CD4-positive, alpha-beta memory T cell (primary cell): ENCODE data around the gene SPN. TPM values are rescaled to one million over a fixed set of nuclear protein-coding genes. Genes with fewer than 3 reads are reported as not detected.
A peak's percentile ranks its signal among the peaks of the same experiment; 100 is the strongest.
"Not testable (repeated sequence)": the region's sequence is repeated elsewhere in the genome, so short reads cannot be mapped to it uniquely, and the experiment has no call there.

Experiments used
- CTCF ChIA-PET: fragments of 350-600 bp; sonication (Branson Sonifier 250); formaldehyde crosslinking; loops from one replicate; lab custom pipeline; 2021; ENCODE audit warnings: inconsistent platforms; ENCODE audit not compliant: partially characterized antibody; lab: Charles Lee
- POLR2A ChIA-PET: fragments of 350-600 bp; sonication (Branson Sonifier 250); formaldehyde crosslinking; loops from one replicate; lab custom pipeline; 2021; ENCODE audit not compliant: partially characterized antibody; lab: Charles Lee
- DNase-seq, 5 donors: peaks; one replicate each; pipeline versions ENCODE4 v3.0.0 to v3.0.0-alpha.2; 2020 to 2022; ENCODE audit warnings: mixed read lengths in 1 of 5
- H3K27ac ChIP-seq: one replicate; pipeline ENCODE4 v1.7.0; 2013; ENCODE audit warnings: low read depth, low read length
- H3K27me3 ChIP-seq: 2 replicates; pipeline ENCODE4 v1.7.0; 2013; ENCODE audit warnings: mild to moderate bottlenecking, low read length, moderate library complexity; ENCODE audit not compliant: insufficient read depth
- H3K36me3 ChIP-seq: 2 replicates; pipeline ENCODE4 v1.7.0; 2013; ENCODE audit warnings: mild to moderate bottlenecking, low read length, moderate library complexity; ENCODE audit not compliant: insufficient read depth
- H3K4me1 ChIP-seq: 2 replicates; pipeline ENCODE4 v1.7.0; 2013; ENCODE audit warnings: mild to moderate bottlenecking, low read length, moderate library complexity; ENCODE audit not compliant: insufficient read depth
- H3K4me3 ChIP-seq, 2 donors: one replicate each; pipeline ENCODE4 v1.7.0; 2013; ENCODE audit warnings: low read length in 2 of 2, mild to moderate bottlenecking in 1 of 2
- H3K9me3 ChIP-seq, 2 donors: one replicate each; pipeline ENCODE4 v1.7.0; 2013; ENCODE audit warnings: low read length in 2 of 2, control low read depth in 1 of 2; ENCODE audit not compliant: control insufficient read depth in 1 of 2
- H3K27ac Mint-ChIP-seq, 7 donors: one replicate each; pipeline ENCODE4 v1.8.0; 2020 to 2021; ENCODE audit warnings: mixed read lengths in 7 of 7, mild to moderate bottlenecking in 6 of 7, inconsistent platforms in 3 of 7, moderate library complexity in 3 of 7
- H3K27me3 Mint-ChIP-seq, 2 donors: one replicate each; pipeline ENCODE4 v1.8.0; 2020 to 2021; ENCODE audit warnings: mixed read lengths in 2 of 2
- H3K36me3 Mint-ChIP-seq, 2 donors: one replicate each; pipeline ENCODE4 v1.8.0; 2020 to 2021; ENCODE audit warnings: mixed read lengths in 2 of 2, inconsistent platforms in 1 of 2, mild to moderate bottlenecking in 1 of 2
- H3K4me1 Mint-ChIP-seq, 4 donors: one replicate each; pipeline ENCODE4 v1.8.0; 2020 to 2021; ENCODE audit warnings: mixed read lengths in 4 of 4, mild to moderate bottlenecking in 1 of 4
- H3K4me3 Mint-ChIP-seq, 8 donors: one replicate each; pipeline ENCODE4 v1.8.0; 2020 to 2021; ENCODE audit warnings: mixed read lengths in 8 of 8, mild to moderate bottlenecking in 7 of 8, moderate library complexity in 6 of 8, inconsistent platforms in 3 of 8
- H3K9me3 Mint-ChIP-seq, 8 donors: one replicate each; pipeline ENCODE4 v1.8.0; 2020 to 2021; ENCODE audit warnings: mixed read lengths in 8 of 8, mild to moderate bottlenecking in 5 of 8, inconsistent platforms in 3 of 8, moderate library complexity in 1 of 8
- intact Hi-C: fragments of 100-400 bp; cut with micrococcal nuclease; formaldehyde crosslinking; loops from one replicate; pipeline ENCODE4 v1.15.1; 2023
- polyA plus RNA-seq, 2 donors: library from polyadenylated mRNA; unstranded; fragments of 300-500 nt; fragmentation: Illumina TruSeq; gene quantifications; one replicate each; pipeline ENCODE4 v1.2.3, GENCODE V29; 2021
- total RNA-seq, 2 experiments: library from RNA; stranded (reverse); gene quantifications; one replicate each; pipeline ENCODE4 v1.2.3, GENCODE V29; 2021

Gene SPN
- total and polyA plus RNA-seq, 4 experiments from 2014 or later, result 86.3 to 208 (median 171) TPM

GRCh38 chr16:29636368-29636767 lies 26.7 kb upstream of the SPN start:
- POLR2A ChIA-PET, H3K36me3 ChIP-seq, intact Hi-C loops, H3K4me3 Mint-ChIP-seq, H3K27me3 Mint-ChIP-seq, DNase-seq, H3K4me3 ChIP-seq, H3K27ac Mint-ChIP-seq, H3K27me3 ChIP-seq, H3K36me3 Mint-ChIP-seq, CTCF ChIA-PET, H3K9me3 Mint-ChIP-seq, H3K27ac ChIP-seq, H3K9me3 ChIP-seq: not testable (repeated sequence)
- H3K4me1 ChIP-seq, result peaks cover 10% of the 10 kb centered on the region
- peaks cover 2 to 13% (median 11%) of the 10 kb centered on the region in 4 donors for H3K4me1 Mint-ChIP-seq

GRCh38 chr16:29638751-29639150 lies 24.3 kb upstream of the SPN start:
- H3K4me3 Mint-ChIP-seq, intact Hi-C loops, H3K27ac Mint-ChIP-seq, POLR2A ChIA-PET, H3K9me3 Mint-ChIP-seq, CTCF ChIA-PET, H3K27me3 Mint-ChIP-seq, H3K4me3 ChIP-seq, H3K36me3 ChIP-seq, H3K9me3 ChIP-seq, H3K27me3 ChIP-seq, H3K27ac ChIP-seq, H3K36me3 Mint-ChIP-seq, DNase-seq: not testable (repeated sequence)
- peaks cover 5 to 19% (median 16%) of the 10 kb centered on the region in 4 donors for H3K4me1 Mint-ChIP-seq
- peaks cover 15% of the 10 kb centered on the region for H3K4me1 ChIP-seq

GRCh38 chr16:29641561-29641960 lies 21.5 kb upstream of the SPN start:
- H3K9me3 ChIP-seq, result no peaks in the 10 kb centered on the region
- ChIA-PET POLR2A (interaction anchor here (0.6 to 2.1 kb wide), 6 partner anchors 20 to 60 kb away, joined by 3 to 5 read pairs (median 4); partner anchors contain the start of gene QPRT), CTCF (interaction anchor here (0.9 to 2.8 kb wide), 8 partner anchors 11 to 207 kb away, joined by 3 to 12 read pairs (median 3); no protein-coding TSS in a partner anchor)
- Mint-ChIP-seq H3K9me3 (no peaks in the 10 kb centered on the region), H3K27me3 (no peaks in the 10 kb centered on the region), H3K4me3 (peak overlapping the region in 3 of 8 donors; percentile 15 to 49 (median 25)), H3K36me3 (no peaks in the 10 kb centered on the region), H3K27ac (peak overlapping the region in 5 of 7 donors; percentile 0 to 78 (median 57)), H3K4me1 (peaks cover 15 to 32% (median 22%) of the 10 kb centered on the region in 4 donors)
- intact Hi-C loops, result loop anchor here (5.0 kb wide), 1 partner anchor 51 kb away; no protein-coding TSS in a partner anchor
- peaks cover 22% of the 10 kb centered on the region for H3K4me1 ChIP-seq
- H3K27ac ChIP-seq, result no peak overlapping the region
- no peaks in the 10 kb centered on the region for H3K27me3 ChIP-seq
- no peaks in the 10 kb centered on the region for H3K36me3 ChIP-seq
- peak in 2 of 5 donors; percentile 26 to 37 for DNase-seq
- H3K4me3 ChIP-seq, result no peak overlapping the region

- H3K27ac Mint-ChIP-seq, result no peak overlapping the region
- CTCF ChIA-PET, result interaction anchor here (0.7 to 2.8 kb wide), 2 partner anchors 11 to 18 kb away, joined by 3 to 12 read pairs; no protein-coding TSS in a partner anchor
- intact Hi-C loops, result loop anchor here (5.0 kb wide), 1 partner anchor 49 kb away; no protein-coding TSS in a partner anchor
Measured at GRCh38 chr16:29643596-29643995, 19.5 kb upstream of the SPN start.

GRCh38 chr16:29644338-29644857 lies 18.6 kb upstream of the SPN start:
- Mint-ChIP-seq H3K36me3 (no peaks in the 10 kb centered on the region), H3K9me3 (no peaks in the 10 kb centered on the region), H3K27me3 (no peaks in the 10 kb centered on the region), H3K27ac (peak overlapping the region in 2 of 7 donors; percentile 18 to 73), H3K4me3 (no peak overlapping the region), H3K4me1 (peaks cover 15 to 32% (median 22%) of the 10 kb centered on the region in 4 donors)
- Histone ChIP-seq H3K9me3 (no peaks in the 10 kb centered on the region), H3K27me3 (no peaks in the 10 kb centered on the region), H3K27ac (no peak overlapping the region), H3K4me3 (no peak overlapping the region), H3K4me1 (peaks cover 22% of the 10 kb centered on the region), H3K36me3 (no peaks in the 10 kb centered on the region)
- intact Hi-C loops, result loop anchor here (5.0 kb wide), 1 partner anchor 48 kb away; no protein-coding TSS in a partner anchor
- POLR2A ChIA-PET, result no interaction called here
- CTCF ChIA-PET, result no interaction called here
- no peak for DNase-seq

More at GRCh38 chr16:29643596-29643995, 19.5 kb upstream of the SPN start:
- POLR2A ChIA-PET, result no interaction called here
- H3K4me3 Mint-ChIP-seq, result no peak overlapping the region
- Histone ChIP-seq H3K36me3 (no peaks in the 10 kb centered on the region), H3K27me3 (no peaks in the 10 kb centered on the region), H3K9me3 (no peaks in the 10 kb centered on the region), H3K27ac (no peak overlapping the region), H3K4me3 (no peak overlapping the region), H3K4me1 (peaks cover 22% of the 10 kb centered on the region)
- H3K9me3 Mint-ChIP-seq, result no peaks in the 10 kb centered on the region
- no peaks in the 10 kb centered on the region for H3K27me3 Mint-ChIP-seq
- H3K36me3 Mint-ChIP-seq, result no peaks in the 10 kb centered on the region
- DNase-seq, result no peak
- peaks cover 15 to 32% (median 22%) of the 10 kb centered on the region in 4 donors for H3K4me1 Mint-ChIP-seq

- no peak for DNase-seq
- intact Hi-C loops, result loop anchor here (5.0 kb wide), 1 partner anchor 47 kb away; no protein-coding TSS in a partner anchor
- Mint-ChIP-seq H3K4me1 (peaks cover 17 to 31% (median 24%) of the 10 kb centered on the region in 4 donors), H3K9me3 (no peaks in the 10 kb centered on the region), H3K4me3 (no peak overlapping the region), H3K27me3 (no peaks in the 10 kb centered on the region), H3K36me3 (no peaks in the 10 kb centered on the region), H3K27ac (peak overlapping the region in 4 of 7 donors; percentile 7 to 70 (median 45))
- H3K27ac ChIP-seq, result no peak overlapping the region
- no peak overlapping the region for H3K4me3 ChIP-seq
- POLR2A ChIA-PET, result no interaction called here
- H3K36me3 ChIP-seq, result no peaks in the 10 kb centered on the region
- H3K4me1 ChIP-seq, result peaks cover 22% of the 10 kb centered on the region
- CTCF ChIA-PET, result no interaction called here
- H3K27me3 ChIP-seq, result no peaks in the 10 kb centered on the region
- no peaks in the 10 kb centered on the region for H3K9me3 ChIP-seq
Measured at GRCh38 chr16:29644973-29645693, 17.9 kb upstream of the SPN start.

GRCh38 chr16:29645694-29646187 lies 17.3 kb upstream of the SPN start:
- H3K4me3 Mint-ChIP-seq, result no peak overlapping the region
- Histone ChIP-seq H3K9me3 (no peaks in the 10 kb centered on the region), H3K4me1 (peaks cover 18% of the 10 kb centered on the region), H3K27me3 (no peaks in the 10 kb centered on the region), H3K36me3 (no peaks in the 10 kb centered on the region), H3K27ac (no peak overlapping the region), H3K4me3 (no peak overlapping the region)
- peaks cover 14 to 25% (median 20%) of the 10 kb centered on the region in 4 donors for H3K4me1 Mint-ChIP-seq
- POLR2A ChIA-PET, result interaction anchor here (1.1 kb wide), 1 partner anchor 18 kb away, joined by 3 read pairs; the partner anchor contains the start of gene SPN
- intact Hi-C loops, result no loop called here
- H3K9me3 Mint-ChIP-seq, result no peaks in the 10 kb centered on the region
- H3K27ac Mint-ChIP-seq, result peak overlapping the region in 3 of 7 donors; percentile 7 to 70 (median 49)
- H3K36me3 Mint-ChIP-seq, result no peaks in the 10 kb centered on the region
- CTCF ChIA-PET, result no interaction called here
- H3K27me3 Mint-ChIP-seq, result no peaks in the 10 kb centered on the region
- no peak for DNase-seq
